GM19467 (cell line): ENCODE results near the gene CCDC88C.

Source experiments
- ATAC-seq: cut with Tn5 transposase; IDR thresholded peaks from one replicate; pipeline ENCODE4 v1.9.1; 2021; ENCODE audit warnings: mild to moderate bottlenecking, moderate library complexity; ENCODE audit not compliant: unreplicated experiment

CCDC88C gene

GRCh38 chr14:91295851-91296796 is 121.5 kb downstream of the CCDC88C start:
- ATAC-seq: no peak

- ATAC-seq: no peak
These were observed 122.3 kb downstream of the CCDC88C start for GRCh38 chr14:91295276-91295845.

- no peak for ATAC-seq
These were observed 123.5 kb downstream of the CCDC88C start for GRCh38 chr14:91294153-91294552.

GRCh38 chr14:91293281-91293680 is 124.3 kb downstream of the CCDC88C start:
- ATAC-seq: no peak

- no peak for ATAC-seq
These were observed 125.1 kb downstream of the CCDC88C start for GRCh38 chr14:91292491-91292890.

GRCh38 chr14:91291786-91292405 is 125.7 kb downstream of the CCDC88C start:
- no peak for ATAC-seq

- ATAC-seq: no peak
These were observed 126.6 kb downstream of the CCDC88C start for GRCh38 chr14:91290986-91291385.

GRCh38 chr14:91289464-91289863 is 128.2 kb downstream of the CCDC88C start:
- no peak for ATAC-seq

GRCh38 chr14:91288876-91289275 is 128.7 kb downstream of the CCDC88C start:
- ATAC-seq: no peak

- ATAC-seq: no peak
These were observed 131.1 kb downstream of the CCDC88C start for GRCh38 chr14:91286530-91286937.

GRCh38 chr14:91284791-91285548 is 132.7 kb downstream of the CCDC88C start:
- no peak for ATAC-seq

GRCh38 chr14:91284146-91284790 is 133.4 kb downstream of the CCDC88C start:
- no peak for ATAC-seq

GRCh38 chr14:91283666-91284065 is 134.0 kb downstream of the CCDC88C start:
- ATAC-seq: no peak

GRCh38 chr14:91282954-91283645 is 134.5 kb downstream of the CCDC88C start:
- no peak for ATAC-seq

- no peak for ATAC-seq
These were observed 136.3 kb downstream of the CCDC88C start for GRCh38 chr14:91281346-91281745.

GRCh38 chr14:91280129-91280528 is 137.5 kb downstream of the CCDC88C start:
- no peak for ATAC-seq

- no peak for ATAC-seq
These were observed 138.3 kb downstream of the CCDC88C start for GRCh38 chr14:91279354-91279753.

GRCh38 chr14:91278383-91278715 is 139.3 kb downstream of the CCDC88C start:
- no peak for ATAC-seq

GRCh38 chr14:91277546-91278382 is 139.9 kb downstream of the CCDC88C start:
- ATAC-seq: no peak
